Neural cell (in vitro differentiated cells): ENCODE data around the gene AVEN. TPM values are rescaled to one million over a fixed set of nuclear protein-coding genes. Genes with fewer than 3 reads are reported as not detected.

Source experiments
- H2AFZ ChIP-seq: fragments of 200-600, 300-800 bp; sonication (generic), shearing (Covaris generic); 2 replicates; pipeline ENCODE4 v1.6.0; 2014; ENCODE audit warnings: low read depth, mild to moderate bottlenecking, antibody characterized with exemption, low read length, moderate library complexity
- H3F3A ChIP-seq: fragments of 200-600 bp; shearing (Covaris generic); 2 replicates; pipeline ENCODE4 v1.6.1; 2016; ENCODE audit warnings: mild to moderate bottlenecking, moderate library complexity, mixed read lengths, antibody characterized with exemption, low read length; ENCODE audit not compliant: insufficient read depth, poor library complexity, severe bottlenecking
- H3K27ac ChIP-seq: fragments of 200-600, 300-800 bp; sonication (generic), shearing (Covaris generic); 2 replicates; pipeline ENCODE4 v1.5.1; 2014; ENCODE audit warnings: mild to moderate bottlenecking, low read length, moderate library complexity
- H3K27me3 ChIP-seq: fragments of 300-800, 200-600 bp; sonication (generic), shearing (Covaris generic); 2 replicates; pipeline ENCODE4 v1.6.0; 2014; ENCODE audit warnings: mild to moderate bottlenecking, low read depth, low read length, moderate library complexity; ENCODE audit not compliant: insufficient read depth
- H3K36me3 ChIP-seq: fragments of 300-800, 200-600 bp; sonication (generic), shearing (Covaris generic); 2 replicates; pipeline ENCODE4 v1.5.1; 2014; ENCODE audit warnings: mild to moderate bottlenecking, antibody characterized with exemption, low read length, moderate library complexity; ENCODE audit not compliant: insufficient read depth
- H3K4me2 ChIP-seq: fragments of 300-800, 200-600 bp; sonication (generic), shearing (Covaris generic); 2 replicates; pipeline ENCODE4 v1.6.0; 2014; ENCODE audit warnings: mild to moderate bottlenecking, low read length
- H3K4me3 ChIP-seq: fragments of 300-800, 200-600 bp; sonication (generic), shearing (Covaris generic); 2 replicates; pipeline ENCODE4 v1.5.1; 2014; ENCODE audit warnings: mild to moderate bottlenecking, low read length, moderate library complexity
- H3K79me2 ChIP-seq: fragments of 200-600 bp; shearing (Covaris generic); replicated peaks from 2 replicates; pipeline ENCODE4 v1.6.0; 2014; ENCODE audit warnings: mild to moderate bottlenecking, low read length, moderate library complexity; ENCODE audit not compliant: insufficient read depth
- H3K9ac ChIP-seq: fragments of 300-800, 200-600 bp; sonication (generic), shearing (Covaris generic); 2 replicates; pipeline ENCODE4 v1.6.1; 2016; ENCODE audit warnings: mild to moderate bottlenecking, low read length, mixed read lengths
- H3K9me2 ChIP-seq: fragments of 200-600 bp; shearing (Covaris generic); 2 replicates; pipeline ENCODE4 v1.6.1; 2016; ENCODE audit warnings: mild to moderate bottlenecking, low read length, mixed read lengths; ENCODE audit not compliant: insufficient read depth
- H3K9me3 ChIP-seq: fragments of 200-600, 300-800 bp; sonication (generic), shearing (Covaris generic); 2 replicates; pipeline ENCODE4 v1.6.1; 2016; ENCODE audit warnings: mild to moderate bottlenecking, mixed run types, low read length, moderate library complexity, mixed read lengths
- H4K20me1 ChIP-seq: fragments of 200-600 bp; shearing (Covaris generic); 2 replicates; pipeline ENCODE4 v1.6.1; 2016; ENCODE audit warnings: mild to moderate bottlenecking, mixed run types; ENCODE audit not compliant: insufficient read depth
- CTCF ChIP-seq: fragments of 450-650 bp; IDR thresholded peaks from 2 replicates; pipeline ENCODE4 v1.5.1; 2014; ENCODE audit warnings: antibody characterized with exemption, mild to moderate bottlenecking, moderate library complexity; ENCODE audit not compliant: poor library complexity, severe bottlenecking
- EP300 ChIP-seq: fragments of 450-650 bp; conservative IDR thresholded peaks from 2 replicates; pipeline ENCODE4 v1.6.1; 2014; ENCODE audit warnings: antibody characterized with exemption, mild to moderate bottlenecking, moderate library complexity; ENCODE audit not compliant: poor library complexity, severe bottlenecking
- EZH2 ChIP-seq: fragments of 200-600, 300-800 bp; shearing (Covaris generic), sonication (generic); IDR thresholded peaks from 2 replicates; pipeline ENCODE4 v1.6.1; 2014; ENCODE audit warnings: antibody characterized with exemption, low read length, borderline replicate concordance, mild to moderate bottlenecking; ENCODE audit not compliant: insufficient read depth, poor library complexity, severe bottlenecking
- MXI1 ChIP-seq: fragments of 450-650 bp; conservative IDR thresholded peaks from 2 replicates; pipeline ENCODE4 v1.6.1; 2014; ENCODE audit warnings: antibody characterized with exemption, mild to moderate bottlenecking; ENCODE audit not compliant: poor library complexity, severe bottlenecking
- POLR2AphosphoS5 ChIP-seq: IDR thresholded peaks from 2 replicates; pipeline ENCODE4 v1.6.1; 2012
- RAD21 ChIP-seq: fragments of 450-650 bp; conservative IDR thresholded peaks from 2 replicates; pipeline ENCODE4 v1.6.1; 2014; ENCODE audit warnings: antibody characterized with exemption, mild to moderate bottlenecking, moderate library complexity
- REST ChIP-seq: IDR thresholded peaks from 2 replicates; pipeline ENCODE4 v1.6.1; 2012; ENCODE audit warnings: borderline replicate concordance
- SMC3 ChIP-seq: fragments of 450-650 bp; conservative IDR thresholded peaks from 2 replicates; pipeline ENCODE4 v1.6.1; 2014; ENCODE audit warnings: antibody characterized with exemption, mild to moderate bottlenecking, moderate library complexity; ENCODE audit not compliant: poor library complexity
- TAF1 ChIP-seq: IDR thresholded peaks from 2 replicates; pipeline ENCODE4 v1.6.1; 2012; ENCODE audit warnings: low read depth
- polyA plus RNA-seq: library from polyadenylated mRNA; depleted of rRNA; stranded (reverse); fragments of >200 nt; gene quantifications from 2 replicates; pipeline ENCODE4 v1.2.3, GENCODE V29; 2014

Gene AVEN
- polyA plus RNA-seq, 1 donor from 2014 or later: 14.1 TPM

GRCh38 chr15:33912326-33912725 lies 126.7 kb downstream of the AVEN start:
- no peaks in the 10 kb centered on the region for H3K79me2 ChIP-seq
- H3K9me2 ChIP-seq: no peaks in the 10 kb centered on the region
- no peaks in the 10 kb centered on the region for H3K27me3 ChIP-seq
- no peak for TF ChIP-seq EZH2
- TF ChIP-seq REST: no peak
- TF ChIP-seq TAF1: no peak
- TF ChIP-seq SMC3: no peak
- TF ChIP-seq CTCF: no peak
- TF ChIP-seq EP300: no peak
- H3K27ac ChIP-seq: no peak overlapping the region
- H3K36me3 ChIP-seq: no peaks in the 10 kb centered on the region
- no peak overlapping the region for H2AFZ ChIP-seq
- H3K9ac ChIP-seq: no peak overlapping the region
- H3K4me2 ChIP-seq: no peak overlapping the region
- no peaks in the 10 kb centered on the region for H3K9me3 ChIP-seq
- no peaks in the 10 kb centered on the region for H3F3A ChIP-seq
- H3K4me3 ChIP-seq: no peak overlapping the region
- no peaks in the 10 kb centered on the region for H4K20me1 ChIP-seq

- Histone ChIP-seq H3K9ac (no peak overlapping the region), H3K9me2 (no peaks in the 10 kb centered on the region), H3K36me3 (no peaks in the 10 kb centered on the region), H2AFZ (no peak overlapping the region), H4K20me1 (no peaks in the 10 kb centered on the region), H3K9me3 (no peaks in the 10 kb centered on the region), H3K27me3 (no peaks in the 10 kb centered on the region), H3K4me2 (no peak overlapping the region), H3K27ac (no peak overlapping the region), H3F3A (no peaks in the 10 kb centered on the region), H3K4me3 (no peak overlapping the region), H3K79me2 (no peaks in the 10 kb centered on the region)
- no peak for TF ChIP-seq CTCF
- TF ChIP-seq POLR2AphosphoS5: no peak
- no peak for TF ChIP-seq TAF1
- TF ChIP-seq REST: no peak
- no peak for TF ChIP-seq MXI1
- TF ChIP-seq EZH2: no peak
- TF ChIP-seq EP300: no peak
- no peak for TF ChIP-seq RAD21
- TF ChIP-seq SMC3: no peak
These were observed 128.3 kb downstream of the AVEN start for GRCh38 chr15:33910741-33911140.
